GM18909 (cell line): ENCODE results near the gene METAP1D.

Experiments
- ATAC-seq: cut with Tn5 transposase; IDR thresholded peaks from one replicate; pipeline ENCODE4 v1.9.1; 2021; ENCODE audit warnings: mild to moderate bottlenecking; ENCODE audit not compliant: unreplicated experiment, poor library complexity

The METAP1D gene

GRCh38 chr2:172119089-172119488 lies 119.3 kb downstream of the METAP1D start:
- ATAC-seq, result no peak

GRCh38 chr2:172120118-172120517 lies 120.4 kb downstream of the METAP1D start:
- no peak for ATAC-seq

- no peak for ATAC-seq
Measured at GRCh38 chr2:172128484-172128883, 128.7 kb downstream of the METAP1D start.

- no peak for ATAC-seq
Measured at GRCh38 chr2:172129404-172129803, 129.7 kb downstream of the METAP1D start.
